DND-41 (cell line): ENCODE measurements around the gene CACHD1.

ENCODE experiments used
- ATAC-seq: fragments of 200-7000 bp; cut with Tn5 transposase; 3 replicates; pipeline ENCODE4 v1.9.1; 2021; ENCODE audit warnings: low read depth; ENCODE audit not compliant: insufficient read depth
- DNase-seq: peaks from one replicate; pipeline ENCODE4 v3.0.0-alpha.2; 2020
- H2AFZ ChIP-seq: 2 replicates; pipeline ENCODE4 v1.6.0; 2012; ENCODE audit warnings: low read depth, low read length
- H3K27ac ChIP-seq: 2 replicates; pipeline ENCODE4 v1.5.1; 2012; ENCODE audit warnings: low read length, inconsistent platforms
- H3K27me3 ChIP-seq: fragments of 200-600 bp; sonication (generic); 2 replicates; pipeline ENCODE4 v1.6.0; 2012; ENCODE audit warnings: low read length, mild to moderate bottlenecking, inconsistent platforms; ENCODE audit not compliant: insufficient read depth, poor library complexity
- H3K36me3 ChIP-seq: 2 replicates; pipeline ENCODE4 v1.5.1; 2012; ENCODE audit warnings: low read length, inconsistent platforms; ENCODE audit not compliant: insufficient read depth
- H3K4me1 ChIP-seq: 2 replicates; pipeline ENCODE4 v1.5.1; 2012; ENCODE audit warnings: mild to moderate bottlenecking, low read length; ENCODE audit not compliant: insufficient read depth
- H3K4me2 ChIP-seq: 2 replicates; pipeline ENCODE4 v1.6.0; 2012; ENCODE audit warnings: mild to moderate bottlenecking, moderate library complexity, low read length, inconsistent platforms; ENCODE audit not compliant: insufficient read depth
- H3K4me3 ChIP-seq, 2 experiments: fragments of 200-600 bp in 1 of 2; shearing (Covaris generic) in 1 of 2; 2 replicates each; pipeline ENCODE4 v1.5.1; 2012 to 2016; ENCODE audit warnings: inconsistent platforms in 2 of 2, low read length in 2 of 2, mild to moderate bottlenecking in 2 of 2, low read depth in 1 of 2, moderate library complexity in 1 of 2
- H3K79me2 ChIP-seq: 2 replicates; pipeline ENCODE4 v1.6.0; 2012; ENCODE audit warnings: low read length, inconsistent platforms; ENCODE audit not compliant: insufficient read depth
- H3K9ac ChIP-seq: 2 replicates; pipeline ENCODE4 v1.6.0; 2012; ENCODE audit warnings: low read depth, mild to moderate bottlenecking, inconsistent platforms, low read length, moderate library complexity
- H3K9me3 ChIP-seq: 2 replicates; pipeline ENCODE4 v1.5.1; 2012; ENCODE audit warnings: low read length, moderate library complexity, mild to moderate bottlenecking, inconsistent platforms; ENCODE audit not compliant: insufficient read depth, severe bottlenecking
- H4K20me1 ChIP-seq: 2 replicates; pipeline ENCODE4 v1.6.0; 2012; ENCODE audit warnings: low read length; ENCODE audit not compliant: insufficient read depth
- EZH2 ChIP-seq: IDR thresholded peaks from 3 replicates; pipeline ENCODE4 v1.6.1; 2012; ENCODE audit warnings: borderline replicate concordance, low read depth, mild to moderate bottlenecking, moderate library complexity, low read length, inconsistent platforms; ENCODE audit not compliant: severe bottlenecking
- TF ChIP-seq, protein P1 (sequence below): IDR thresholded peaks from 2 replicates; pipeline ENCODE4 v1.5.1; 2012; ENCODE audit warnings: borderline replicate concordance, low read length, moderate library complexity, mild to moderate bottlenecking; ENCODE audit not compliant: poor library complexity, severe bottlenecking; ENCODE audit errors: extremely low read depth

The CACHD1 gene

GRCh38 chr1:64505232-64505943 is 35.5 kb downstream of the CACHD1 start:
- H3K27ac ChIP-seq: no peak overlapping the region
- no peak overlapping the region for H3K9ac ChIP-seq
- no peak overlapping the region for H2AFZ ChIP-seq
- ATAC-seq: no peak
- H3K36me3 ChIP-seq: no peaks in the 10 kb centered on the region
- no peaks in the 10 kb centered on the region for H3K9me3 ChIP-seq
- no peaks in the 10 kb centered on the region for H3K79me2 ChIP-seq
- peaks cover 4% of the 10 kb centered on the region for H3K27me3 ChIP-seq
- DNase-seq: no peak
- no peaks in the 10 kb centered on the region for H4K20me1 ChIP-seq
- H3K4me1 ChIP-seq: no peaks in the 10 kb centered on the region
- no peak overlapping the region for H3K4me3 ChIP-seq
- no peak overlapping the region for H3K4me2 ChIP-seq
- TF ChIP-seq, protein P1, sequence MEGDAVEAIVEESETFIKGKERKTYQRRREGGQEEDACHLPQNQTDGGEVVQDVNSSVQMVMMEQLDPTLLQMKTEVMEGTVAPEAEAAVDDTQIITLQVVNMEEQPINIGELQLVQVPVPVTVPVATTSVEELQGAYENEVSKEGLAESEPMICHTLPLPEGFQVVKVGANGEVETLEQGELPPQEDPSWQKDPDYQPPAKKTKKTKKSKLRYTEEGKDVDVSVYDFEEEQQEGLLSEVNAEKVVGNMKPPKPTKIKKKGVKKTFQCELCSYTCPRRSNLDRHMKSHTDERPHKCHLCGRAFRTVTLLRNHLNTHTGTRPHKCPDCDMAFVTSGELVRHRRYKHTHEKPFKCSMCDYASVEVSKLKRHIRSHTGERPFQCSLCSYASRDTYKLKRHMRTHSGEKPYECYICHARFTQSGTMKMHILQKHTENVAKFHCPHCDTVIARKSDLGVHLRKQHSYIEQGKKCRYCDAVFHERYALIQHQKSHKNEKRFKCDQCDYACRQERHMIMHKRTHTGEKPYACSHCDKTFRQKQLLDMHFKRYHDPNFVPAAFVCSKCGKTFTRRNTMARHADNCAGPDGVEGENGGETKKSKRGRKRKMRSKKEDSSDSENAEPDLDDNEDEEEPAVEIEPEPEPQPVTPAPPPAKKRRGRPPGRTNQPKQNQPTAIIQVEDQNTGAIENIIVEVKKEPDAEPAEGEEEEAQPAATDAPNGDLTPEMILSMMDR: no peak
- TF ChIP-seq EZH2: no peak

DNA sequence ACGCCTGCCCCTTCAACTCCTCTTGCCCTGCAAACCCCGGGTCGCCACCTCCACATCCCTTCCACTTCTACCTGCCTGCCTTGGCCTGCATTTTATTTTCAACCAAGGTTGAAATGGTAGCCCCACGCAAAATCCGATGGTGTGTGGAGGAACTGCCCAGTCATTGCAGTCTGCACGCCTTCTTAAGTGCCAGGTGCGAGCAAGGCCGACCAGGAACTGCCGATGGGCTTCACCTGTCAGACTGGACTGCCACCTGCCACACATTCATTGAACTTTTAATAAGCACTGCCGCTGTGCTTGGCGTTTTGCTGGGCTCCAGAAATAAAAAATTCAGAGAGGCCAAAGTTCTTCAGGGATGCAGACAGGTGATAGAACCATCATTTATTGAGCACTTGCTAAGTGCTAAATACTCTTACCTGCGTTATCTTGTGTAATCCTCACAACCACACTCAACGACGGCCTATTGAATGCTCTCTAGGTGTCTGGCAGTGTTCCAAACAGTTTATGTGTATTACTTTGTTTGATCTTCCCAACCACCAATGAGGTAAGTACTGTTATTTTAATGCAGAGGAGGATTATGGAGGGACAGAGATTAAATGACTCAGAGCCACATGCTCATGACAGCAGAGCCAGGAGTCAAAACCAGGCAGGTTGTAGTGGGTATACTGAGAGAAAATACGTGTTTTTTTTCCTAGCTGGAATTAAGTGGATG is 36.2 kb downstream of the CACHD1 start:
- no peak for ATAC-seq
- no peak overlapping the region for H3K4me2 ChIP-seq
- no peak for TF ChIP-seq EZH2
- TF ChIP-seq, protein P1: no peak

GRCh38 chr1:64508629-64509028 is 38.7 kb downstream of the CACHD1 start:
- H3K9ac ChIP-seq: no peak overlapping the region
- no peaks in the 10 kb centered on the region for H4K20me1 ChIP-seq
- no peak for ATAC-seq
- peaks cover 4% of the 10 kb centered on the region for H3K27me3 ChIP-seq
- H3K9me3 ChIP-seq: no peaks in the 10 kb centered on the region
- H3K4me3 ChIP-seq: no peak overlapping the region
- no peak overlapping the region for H3K4me2 ChIP-seq
- H3K27ac ChIP-seq: no peak overlapping the region
- no peak overlapping the region for H2AFZ ChIP-seq
- H3K4me1 ChIP-seq: no peaks in the 10 kb centered on the region
- H3K79me2 ChIP-seq: no peaks in the 10 kb centered on the region
- no peak for DNase-seq
- H3K36me3 ChIP-seq: no peaks in the 10 kb centered on the region
- no peak for TF ChIP-seq EZH2
- TF ChIP-seq, protein P1: no peak

More for the DNA sequence above, 36.2 kb downstream of the CACHD1 start:
- no peaks in the 10 kb centered on the region for H4K20me1 ChIP-seq
- H3K79me2 ChIP-seq: no peaks in the 10 kb centered on the region
- H2AFZ ChIP-seq: no peak overlapping the region
- H3K9ac ChIP-seq: no peak overlapping the region
- no peaks in the 10 kb centered on the region for H3K4me1 ChIP-seq
- no peak overlapping the region for H3K4me3 ChIP-seq
- peaks cover 4% of the 10 kb centered on the region for H3K27me3 ChIP-seq
- DNase-seq: no peak
- no peaks in the 10 kb centered on the region for H3K36me3 ChIP-seq
- H3K9me3 ChIP-seq: no peaks in the 10 kb centered on the region
- H3K27ac ChIP-seq: no peak overlapping the region
